Lung (tissue), 12 donors: Measurements from ENCODE around the gene CPT1A. TPM values are rescaled to one million over a fixed set of nuclear protein-coding genes. Genes with fewer than 3 reads are reported as not detected.

Experiments used
- ATAC-seq: fragments of 200-7000 bp; cut with Tn5 transposase; one replicate; pipeline ENCODE4 v1.9.1; 2020; ENCODE audit warnings: moderate number of reproducible peaks; ENCODE audit not compliant: insufficient read depth, low FRiP score
- DNase-seq, 3 donors: peaks; one replicate each; pipeline ENCODE4 v3.0.0-alpha.2; 2013 to 2017
- H3K27ac ChIP-seq, 2 donors: one replicate each; pipeline ENCODE4 v1.5.1; 2013; ENCODE audit warnings: mild to moderate bottlenecking in 2 of 2, moderate library complexity in 2 of 2, control low read depth in 1 of 2, inconsistent platforms in 1 of 2, low read depth in 1 of 2, low read length in 1 of 2
- H3K27me3 ChIP-seq, 3 donors: one replicate each; pipeline ENCODE4 v1.5.1; 2013; ENCODE audit warnings: low read length in 2 of 3; ENCODE audit not compliant: control insufficient read depth in 3 of 3, insufficient read depth in 3 of 3
- H3K36me3 ChIP-seq, 4 donors: one replicate each; pipeline ENCODE4 v1.5.1; 2013; ENCODE audit warnings: low read length in 4 of 4, mild to moderate bottlenecking in 1 of 4, moderate library complexity in 1 of 4; ENCODE audit not compliant: control insufficient read depth in 4 of 4, insufficient read depth in 4 of 4
- H3K4me1 ChIP-seq, 5 donors: one replicate each; pipeline ENCODE4 v1.5.1; 2013; ENCODE audit warnings: low read length in 5 of 5, mild to moderate bottlenecking in 2 of 5, moderate library complexity in 1 of 5; ENCODE audit not compliant: control insufficient read depth in 5 of 5, insufficient read depth in 5 of 5
- H3K4me3 ChIP-seq: one replicate; pipeline ENCODE4 v1.5.1; 2013; ENCODE audit warnings: mild to moderate bottlenecking, control low read depth, moderate library complexity
- H3K9ac ChIP-seq, 2 donors: one replicate each; pipeline ENCODE4 v1.5.1; 2013; ENCODE audit warnings: low read length in 2 of 2, control low read depth in 1 of 2; ENCODE audit not compliant: insufficient read depth in 1 of 2
- H3K9me3 ChIP-seq, 4 donors: one replicate each; pipeline ENCODE4 v1.5.1; 2013; ENCODE audit warnings: low read length in 3 of 4, mild to moderate bottlenecking in 1 of 4, moderate library complexity in 1 of 4; ENCODE audit not compliant: control insufficient read depth in 4 of 4, insufficient read depth in 3 of 4
- WGBS, 2 donors: extraction: QIAGEN DNeasy Blood & Tissue Kit; methylation state at CpG; one replicate each; pipeline ENCODE4 v1.1.7; 2013; 5-methylcytosine and 5-hydroxymethylcytosine counted together
- polyA plus RNA-seq, 2 donors: library from polyadenylated mRNA; stranded (reverse); fragments of 200-250 nt; gene quantifications; one replicate each; pipeline ENCODE4 v1.2.1, GENCODE V29; 2013
- total RNA-seq, 2 donors: library from RNA; depleted of rRNA in 1 of 2; stranded (reverse); fragments of >200 nt in 1 of 2; gene quantifications; one replicate each; pipeline ENCODE4 v1.2.1, GENCODE V29; 2014 to 2021
- TF ChIP-seq, protein P1 (sequence below): IDR thresholded peaks from 2 replicates; pipeline ENCODE4 v1.5.1; 2012; ENCODE audit warnings: mild to moderate bottlenecking; ENCODE audit errors: control extremely low read depth, extremely low read depth
- donor health status: control.
- donor health status: control.
- donor health status: Bipolar disorder and iron deficiency.
- donor health status: healthy.
- donor health status: DM: yes; HTN: yes; CAD: no.

Gene CPT1A
- total and polyA plus RNA-seq, 4 donors, result 17.0 to 51.7 (median 18.4) TPM

- H3K36me3 ChIP-seq, result peaks cover 0 to 15% (median 4%) of the 10 kb centered on the region in 4 donors
- 80 to 94% methylated on average over 10 of the region's 10 CpGs for WGBS, 2 donors
- no peak overlapping the region for H3K9ac ChIP-seq
- H3K4me3 ChIP-seq, result no peak overlapping the region
- H3K27me3 ChIP-seq, result no peaks in the 10 kb centered on the region
- H3K27ac ChIP-seq, result no peak overlapping the region
- TF ChIP-seq, protein P1, sequence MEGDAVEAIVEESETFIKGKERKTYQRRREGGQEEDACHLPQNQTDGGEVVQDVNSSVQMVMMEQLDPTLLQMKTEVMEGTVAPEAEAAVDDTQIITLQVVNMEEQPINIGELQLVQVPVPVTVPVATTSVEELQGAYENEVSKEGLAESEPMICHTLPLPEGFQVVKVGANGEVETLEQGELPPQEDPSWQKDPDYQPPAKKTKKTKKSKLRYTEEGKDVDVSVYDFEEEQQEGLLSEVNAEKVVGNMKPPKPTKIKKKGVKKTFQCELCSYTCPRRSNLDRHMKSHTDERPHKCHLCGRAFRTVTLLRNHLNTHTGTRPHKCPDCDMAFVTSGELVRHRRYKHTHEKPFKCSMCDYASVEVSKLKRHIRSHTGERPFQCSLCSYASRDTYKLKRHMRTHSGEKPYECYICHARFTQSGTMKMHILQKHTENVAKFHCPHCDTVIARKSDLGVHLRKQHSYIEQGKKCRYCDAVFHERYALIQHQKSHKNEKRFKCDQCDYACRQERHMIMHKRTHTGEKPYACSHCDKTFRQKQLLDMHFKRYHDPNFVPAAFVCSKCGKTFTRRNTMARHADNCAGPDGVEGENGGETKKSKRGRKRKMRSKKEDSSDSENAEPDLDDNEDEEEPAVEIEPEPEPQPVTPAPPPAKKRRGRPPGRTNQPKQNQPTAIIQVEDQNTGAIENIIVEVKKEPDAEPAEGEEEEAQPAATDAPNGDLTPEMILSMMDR, result no peak
- DNase-seq, result no peak
- ATAC-seq, result no peak
- no peaks in the 10 kb centered on the region for H3K9me3 ChIP-seq
- peaks cover 0 to 6% (median 0%) of the 10 kb centered on the region in 5 donors for H3K4me1 ChIP-seq
Observed at GRCh38 chr11:68819362-68819761, 22.4 kb downstream of the CPT1A start.

- Histone ChIP-seq H3K4me1 (peaks cover 0 to 6% (median 0%) of the 10 kb centered on the region in 5 donors), H3K27ac (no peak overlapping the region), H3K9me3 (no peaks in the 10 kb centered on the region), H3K4me3 (no peak overlapping the region), H3K36me3 (peaks cover 0 to 20% (median 5%) of the 10 kb centered on the region in 4 donors), H3K9ac (no peak overlapping the region), H3K27me3 (no peaks in the 10 kb centered on the region)
- TF ChIP-seq, protein P1, result no peak
- 85 to 91% methylated on average over 7 of the region's 7 CpGs for WGBS, 2 donors
- DNase-seq, result no peak
- ATAC-seq, result no peak
Observed at GRCh38 chr11:68818181-68818580, 23.5 kb downstream of the CPT1A start.

DNA sequence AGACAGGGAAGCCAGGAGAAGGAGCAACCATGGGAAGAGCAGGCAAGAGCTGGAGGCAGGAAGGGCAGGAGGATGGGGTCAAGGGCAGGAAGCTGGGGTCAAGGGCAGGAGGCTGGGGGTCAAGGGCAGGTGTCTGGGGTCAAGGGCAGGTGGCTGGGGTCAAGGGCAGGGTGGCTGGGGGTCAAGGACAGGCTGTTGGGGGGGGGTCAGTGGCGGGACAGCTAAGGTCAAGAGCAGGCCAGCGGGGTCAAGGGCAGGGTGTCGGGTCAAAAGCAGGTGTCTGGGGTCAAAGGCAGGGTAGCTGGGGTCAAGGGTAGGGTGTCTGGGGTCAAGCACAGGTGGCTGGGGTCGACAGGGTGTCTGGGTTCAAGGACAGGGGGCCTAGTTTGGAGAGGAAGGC is 24.2 kb downstream of the CPT1A start:
- ATAC-seq (no peak), DNase-seq (no peak)
- Histone ChIP-seq H3K36me3 (peaks cover 0 to 23% (median 5%) of the 10 kb centered on the region in 4 donors), H3K4me3 (no peak overlapping the region), H3K9ac (no peak overlapping the region), H3K27me3 (no peaks in the 10 kb centered on the region), H3K9me3 (no peaks in the 10 kb centered on the region), H3K4me1 (peaks cover 0 to 9% (median 0%) of the 10 kb centered on the region in 5 donors), H3K27ac (no peak overlapping the region)
- TF ChIP-seq, protein P1, result no peak
- 87 to 93% methylated on average over 3 to 4 of the region's 4 CpGs for WGBS, 2 donors

DNA sequence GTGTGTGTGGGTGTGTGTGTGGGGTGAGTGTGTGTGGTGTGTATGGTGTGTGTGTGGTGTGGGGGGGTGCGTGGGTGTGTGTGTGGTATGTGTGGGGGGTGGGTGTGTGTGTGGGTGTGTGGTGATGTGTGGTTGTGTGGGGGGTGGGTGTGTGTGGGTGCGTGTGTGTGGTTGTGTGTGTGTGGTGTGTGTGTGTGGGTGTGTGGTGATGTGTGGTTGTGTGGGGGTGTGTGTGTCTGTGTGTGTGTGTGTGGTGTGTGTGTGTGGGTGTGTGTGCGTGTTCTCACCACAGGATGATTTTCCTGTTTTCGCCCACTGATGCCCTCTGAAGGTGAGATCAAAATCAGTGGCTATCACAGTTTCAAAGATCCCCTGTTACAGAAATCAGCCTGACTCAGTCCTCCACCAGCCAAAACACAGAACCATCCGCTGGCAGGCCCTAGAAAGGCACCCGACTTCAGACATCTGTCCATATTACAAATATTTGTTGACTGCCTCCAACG is 24.7 kb downstream of the CPT1A start:
- ATAC-seq, result no peak
- Histone ChIP-seq H3K27ac (no peak overlapping the region), H3K4me1 (peaks cover 0 to 10% (median 0%) of the 10 kb centered on the region in 5 donors), H3K4me3 (no peak overlapping the region), H3K9me3 (no peaks in the 10 kb centered on the region), H3K36me3 (peaks cover 0 to 26% (median 5%) of the 10 kb centered on the region in 4 donors), H3K27me3 (no peaks in the 10 kb centered on the region), H3K9ac (no peak overlapping the region)
- no peak for DNase-seq
- TF ChIP-seq, protein P1, result no peak
- 65 to 73% methylated on average over 7 of the region's 7 CpGs for WGBS, 2 donors
